Osteoblast (primary cell): ENCODE data around the gene C1R. TPM values are rescaled to one million over a fixed set of nuclear protein-coding genes. Genes with fewer than 3 reads are reported as not detected.

ENCODE experiments used
- DNase-seq: peaks from one replicate; pipeline ENCODE4 v3.0.0; 2011; ENCODE audit warnings: low spot score, mixed read lengths; ENCODE audit not compliant: insufficient read length; ENCODE audit errors: missing footprints
- H2AFZ ChIP-seq: 2 replicates; pipeline ENCODE4 v1.6.0; 2011; ENCODE audit warnings: mild to moderate bottlenecking, low read length
- H3K27ac ChIP-seq: 2 replicates; pipeline ENCODE4 v1.5.1; 2011; ENCODE audit warnings: mild to moderate bottlenecking, low read depth, low read length, moderate library complexity
- H3K27me3 ChIP-seq: 2 replicates; pipeline ENCODE4 v1.6.0; 2012; ENCODE audit warnings: mild to moderate bottlenecking, control low read depth, inconsistent platforms, low read length, moderate library complexity; ENCODE audit not compliant: insufficient read depth
- H3K36me3 ChIP-seq: 2 replicates; pipeline ENCODE4 v1.5.1; 2011; ENCODE audit warnings: mild to moderate bottlenecking, low read length, control low read depth, moderate library complexity; ENCODE audit not compliant: insufficient read depth
- H3K4me1 ChIP-seq: 2 replicates; pipeline ENCODE4 v1.5.1; 2011; ENCODE audit warnings: mild to moderate bottlenecking, low read length, control low read depth, moderate library complexity; ENCODE audit not compliant: insufficient read depth
- H3K4me2 ChIP-seq: 2 replicates; pipeline ENCODE4 v1.6.0; 2011; ENCODE audit warnings: mild to moderate bottlenecking, low read length; ENCODE audit not compliant: insufficient read depth
- H3K4me3 ChIP-seq: fragments of 200-600 bp; sonication (generic); 3 replicates; pipeline ENCODE4 v1.5.1; 2012; ENCODE audit warnings: mild to moderate bottlenecking, low read length, inconsistent platforms; ENCODE audit not compliant: insufficient read depth
- H3K79me2 ChIP-seq: 2 replicates; pipeline ENCODE4 v1.6.0; 2012; ENCODE audit warnings: mild to moderate bottlenecking, low read length, control low read depth, inconsistent platforms; ENCODE audit not compliant: insufficient read depth
- H3K9me3 ChIP-seq: 2 replicates; pipeline ENCODE4 v1.5.1; 2011; ENCODE audit warnings: low read depth, low read length, control low read depth
- H4K20me1 ChIP-seq: 2 replicates; pipeline ENCODE4 v1.6.0; 2012; ENCODE audit warnings: mild to moderate bottlenecking, low read length, control low read depth; ENCODE audit not compliant: insufficient read depth
- CTCF ChIP-seq: IDR thresholded peaks from 2 replicates; pipeline ENCODE4 v1.5.1; 2011; ENCODE audit warnings: mild to moderate bottlenecking, low read depth, low read length, moderate library complexity; ENCODE audit errors: extremely low read depth
- total RNA-seq: library from RNA; depleted of rRNA; stranded (reverse); fragments of >200 nt; gene quantifications from 2 replicates; pipeline ENCODE4 v1.2.3, GENCODE V29; 2012

Gene C1R
- total RNA-seq, 1 donor: 330 TPM

- peaks cover 27% of the 10 kb centered on the region for H3K79me2 ChIP-seq
These were observed 18.4 kb upstream of the C1R start for GRCh38 chr12:7110661-7111060.

GRCh38 chr12:7109572-7109920, 17.3 kb upstream of the C1R start:
- Histone ChIP-seq H3K4me3 (peak overlapping the region; percentile 87), H2AFZ (peak overlapping the region; percentile 81), H3K27ac (no peak overlapping the region), H3K79me2 (peaks cover 32% of the 10 kb centered on the region), H3K9me3 (no peaks in the 10 kb centered on the region), H3K4me2 (peak overlapping the region; percentile 95), H4K20me1 (peaks cover 5% of the 10 kb centered on the region), H3K36me3 (no peaks in the 10 kb centered on the region), H3K27me3 (no peaks in the 10 kb centered on the region), H3K4me1 (peaks cover 12% of the 10 kb centered on the region)
- no peak for DNase-seq
- TF ChIP-seq CTCF: no peak

More at GRCh38 chr12:7110661-7111060, 18.4 kb upstream of the C1R start:
- peaks cover under 1% of the 10 kb centered on the region for H4K20me1 ChIP-seq
- TF ChIP-seq CTCF: no peak
- H3K27ac ChIP-seq: no peak overlapping the region
- H3K27me3 ChIP-seq: no peaks in the 10 kb centered on the region
- no peak overlapping the region for H3K4me3 ChIP-seq
- no peak overlapping the region for H3K4me2 ChIP-seq
- no peak overlapping the region for H2AFZ ChIP-seq
- no peak for DNase-seq
- H3K4me1 ChIP-seq: peaks cover 12% of the 10 kb centered on the region
- no peaks in the 10 kb centered on the region for H3K36me3 ChIP-seq
- no peaks in the 10 kb centered on the region for H3K9me3 ChIP-seq

GRCh38 chr12:7108796-7109571, 16.7 kb upstream of the C1R start, which contains the start of gene C1RL:
C1RL (minus strand) TSS chr12:7109214; CDS start chr12:7109180, 34 bp downstream.
- H3K79me2 ChIP-seq: peaks cover 32% of the 10 kb centered on the region
- DNase-seq: peak; percentile 87
- TF ChIP-seq CTCF: peak; percentile 97
- H4K20me1 ChIP-seq: peaks cover 11% of the 10 kb centered on the region
- H3K27me3 ChIP-seq: no peaks in the 10 kb centered on the region
- H3K4me2 ChIP-seq: peak within 1 kb of the TSS; percentile 95
- H3K27ac ChIP-seq: peak within 1 kb of the TSS; percentile 89
- H3K36me3 ChIP-seq: no peaks in the 10 kb centered on the region
- H3K4me1 ChIP-seq: peaks cover 12% of the 10 kb centered on the region
- H2AFZ ChIP-seq: peak within 1 kb of the TSS; percentile 92
- no peaks in the 10 kb centered on the region for H3K9me3 ChIP-seq
- peak within 1 kb of the TSS; percentile 87 for H3K4me3 ChIP-seq

- no peaks in the 10 kb centered on the region for H3K27me3 ChIP-seq
- peaks cover 32% of the 10 kb centered on the region for H3K79me2 ChIP-seq
- H3K4me2 ChIP-seq: peak overlapping the region; percentile 95
- H3K36me3 ChIP-seq: peaks cover 5% of the 10 kb centered on the region
- peak overlapping the region; percentile 87 for H3K4me3 ChIP-seq
- peak overlapping the region; percentile 89 for H3K27ac ChIP-seq
- H2AFZ ChIP-seq: peak overlapping the region; percentile 92
- no peaks in the 10 kb centered on the region for H3K9me3 ChIP-seq
- no peak for TF ChIP-seq CTCF
- H3K4me1 ChIP-seq: peaks cover 12% of the 10 kb centered on the region
- peaks cover 13% of the 10 kb centered on the region for H4K20me1 ChIP-seq
- DNase-seq: peak; percentile 94
These were observed 16.0 kb upstream of the C1R start for GRCh38 chr12:7108003-7108795.
